ENCODE measurements around the gene ANAPC15. TPM values are rescaled to one million over a fixed set of nuclear protein-coding genes. Genes with fewer than 3 reads are reported as not detected.

ANAPC15 gene
- total RNA-seq, 2 donors from 2014 or later = 51.2 to 54.9 TPM

- H3K4me3 ChIP-seq (ENCODE audit: low read length) = peak within 1 kb of the TSS; percentile 93
- H3K9me3 Mint-ChIP-seq = peaks cover 3% of the 10 kb centered on the region
- WGBS, 2 experiments (ENCODE audit: insufficient coverage in 1 of 2, insufficient read length in 1 of 2) = 5 to 17% methylated on average over 23 to 64 of the region's 64 CpGs
- peak within 1 kb of the TSS; percentile 80 for H3K4me3 Mint-ChIP-seq
- TF ChIP-seq CTCF (conservative IDR thresholded peaks at IDR 0.05) = peak; percentile 73
- peak within 1 kb of the TSS; percentile 92 for H3K27ac Mint-ChIP-seq
- DNase-seq = peak; percentile 100
- H3K9me3 ChIP-seq (ENCODE audit: control insufficient read depth, low read length) = no peaks in the 10 kb centered on the region
- peak within 1 kb of the TSS; percentile 96 for H3K9ac ChIP-seq (ENCODE audit: extremely low read depth, low read length, poor library complexity, severe bottlenecking)
- H3K4me1 Mint-ChIP-seq = peaks cover 20% of the 10 kb centered on the region
- H3K27ac ChIP-seq (ENCODE audit: low read depth, low read length) = peak within 1 kb of the TSS; percentile 71
- H3K36me3 Mint-ChIP-seq (ENCODE audit: low read depth) = peaks cover 32% of the 10 kb centered on the region
- H3K36me3 ChIP-seq (ENCODE audit: control insufficient read depth, insufficient read depth, low read length) = peaks cover 32% of the 10 kb centered on the region
- no peaks in the 10 kb centered on the region for H3K27me3 ChIP-seq (ENCODE audit: control insufficient read depth, insufficient read depth, low read length, poor library complexity, severe bottlenecking)
- no peaks in the 10 kb centered on the region for H3K4me1 ChIP-seq (ENCODE audit: control insufficient read depth, insufficient read depth, low read length)
- H3K27me3 Mint-ChIP-seq (ENCODE audit: insufficient read depth) = no peaks in the 10 kb centered on the region
These were observed 9.3 kb downstream of the ANAPC15 start, which contains the start of gene LAMTOR1 for GRCh38 chr11:72102946-72103753. Gene LAMTOR1 (minus strand): TSS chr11:72103297. CDS start chr11:72103224, 73 bp downstream.

- Histone ChIP-seq H3K27me3 (ENCODE audit: control insufficient read depth, insufficient read depth, low read length, poor library complexity, severe bottlenecking) (no peaks in the 10 kb centered on the region), H3K27ac (ENCODE audit: low read depth, low read length) (peak overlapping the region; percentile 69), H3K9ac (ENCODE audit: extremely low read depth, low read length, poor library complexity, severe bottlenecking) (peak overlapping the region; percentile 96), H3K4me1 (ENCODE audit: control insufficient read depth, insufficient read depth, low read length) (no peaks in the 10 kb centered on the region), H3K4me3 (ENCODE audit: low read length) (peak overlapping the region; percentile 93), H3K9me3 (ENCODE audit: control insufficient read depth, low read length) (no peaks in the 10 kb centered on the region), H3K36me3 (ENCODE audit: control insufficient read depth, insufficient read depth, low read length) (peaks cover 37% of the 10 kb centered on the region)
- Mint-ChIP-seq H3K36me3 (ENCODE audit: low read depth) (peaks cover 38% of the 10 kb centered on the region), H3K4me3 (peak overlapping the region; percentile 80), H3K27ac (peak overlapping the region; percentile 92), H3K9me3 (peaks cover 3% of the 10 kb centered on the region), H3K4me1 (peaks cover 20% of the 10 kb centered on the region), H3K27me3 (ENCODE audit: insufficient read depth) (no peaks in the 10 kb centered on the region)
- no peak for DNase-seq
- WGBS, 2 experiments (ENCODE audit: insufficient coverage in 1 of 2, insufficient read length in 1 of 2) = 6 to 7% methylated on average over 6 to 9 of the region's 9 CpGs
- no peak for TF ChIP-seq CTCF (conservative IDR thresholded peaks at IDR 0.05)
These were observed 9.9 kb downstream of the ANAPC15 start for GRCh38 chr11:72102631-72102945.

- Histone ChIP-seq H3K36me3 (ENCODE audit: control insufficient read depth, insufficient read depth, low read length) (peaks cover 42% of the 10 kb centered on the region), H3K9ac (ENCODE audit: extremely low read depth, low read length, poor library complexity, severe bottlenecking) (peak overlapping the region; percentile 96), H3K9me3 (ENCODE audit: control insufficient read depth, low read length) (no peaks in the 10 kb centered on the region), H3K27me3 (ENCODE audit: control insufficient read depth, insufficient read depth, low read length, poor library complexity, severe bottlenecking) (no peaks in the 10 kb centered on the region), H3K27ac (ENCODE audit: low read depth, low read length) (no peak overlapping the region), H3K4me3 (ENCODE audit: low read length) (peak overlapping the region; percentile 93), H3K4me1 (ENCODE audit: control insufficient read depth, insufficient read depth, low read length) (no peaks in the 10 kb centered on the region)
- H3K4me3 Mint-ChIP-seq = peak overlapping the region; percentile 80
- H3K4me1 Mint-ChIP-seq = peaks cover 20% of the 10 kb centered on the region
- 38 to 74% methylated on average over 1 to 4 of the region's 4 CpGs for WGBS, 2 experiments (ENCODE audit: insufficient coverage in 1 of 2, insufficient read length in 1 of 2)
- H3K36me3 Mint-ChIP-seq (ENCODE audit: low read depth) = peaks cover 37% of the 10 kb centered on the region
- peak overlapping the region; percentile 92 for H3K27ac Mint-ChIP-seq
- TF ChIP-seq CTCF (conservative IDR thresholded peaks at IDR 0.05) = no peak
- no peak for DNase-seq
- H3K27me3 Mint-ChIP-seq (ENCODE audit: insufficient read depth) = no peaks in the 10 kb centered on the region
- H3K9me3 Mint-ChIP-seq = peaks cover 3% of the 10 kb centered on the region
These were observed 10.3 kb downstream of the ANAPC15 start for GRCh38 chr11:72102162-72102561.
